Type B pancreatic cell (in vitro differentiated cells): Measurements from ENCODE around the gene ADCK1. TPM values are rescaled to one million over a fixed set of nuclear protein-coding genes. Genes with fewer than 3 reads are reported as not detected.

ENCODE experiments used
- DNase-seq: peaks from one replicate; pipeline ENCODE4 v3.0.0; 2021; ENCODE audit warnings: mixed read lengths; ENCODE audit not compliant: unreplicated experiment; ENCODE audit errors: extremely low spot score
- H3K27ac Mint-ChIP-seq: 2 replicates; pipeline ENCODE4 v1.8.0; 2021; ENCODE audit warnings: mild to moderate bottlenecking, mixed read lengths
- H3K27me3 Mint-ChIP-seq: 2 replicates; pipeline ENCODE4 v1.8.0; 2021; ENCODE audit warnings: mixed read lengths
- H3K36me3 Mint-ChIP-seq: 2 replicates; pipeline ENCODE4 v1.8.0; 2021; ENCODE audit warnings: mixed read lengths
- H3K4me1 Mint-ChIP-seq: one replicate; pipeline ENCODE4 v1.8.0; 2021; ENCODE audit warnings: mixed read lengths; ENCODE audit not compliant: unreplicated experiment
- H3K4me3 Mint-ChIP-seq: 2 replicates; pipeline ENCODE4 v1.8.0; 2021; ENCODE audit warnings: mild to moderate bottlenecking, mixed read lengths
- H3K9me3 Mint-ChIP-seq: 2 replicates; pipeline ENCODE4 v1.8.0; 2021; ENCODE audit warnings: mixed read lengths
- total RNA-seq: library from RNA; stranded (reverse); gene quantifications from 2 replicates; pipeline ENCODE4 v1.2.1, GENCODE V29; 2021; ENCODE audit warnings: low replicate concordance
- TF ChIP-seq, protein P1 (sequence below): fragments of 200-600 bp; sonication (generic); conservative IDR thresholded peaks from 2 replicates; pipeline ENCODE4 v1.5.0; 2021; ENCODE audit warnings: antibody characterized with exemption, mild to moderate bottlenecking

The ADCK1 gene
- total RNA-seq, 1 donor from 2014 or later = 9.2 TPM

DNA sequence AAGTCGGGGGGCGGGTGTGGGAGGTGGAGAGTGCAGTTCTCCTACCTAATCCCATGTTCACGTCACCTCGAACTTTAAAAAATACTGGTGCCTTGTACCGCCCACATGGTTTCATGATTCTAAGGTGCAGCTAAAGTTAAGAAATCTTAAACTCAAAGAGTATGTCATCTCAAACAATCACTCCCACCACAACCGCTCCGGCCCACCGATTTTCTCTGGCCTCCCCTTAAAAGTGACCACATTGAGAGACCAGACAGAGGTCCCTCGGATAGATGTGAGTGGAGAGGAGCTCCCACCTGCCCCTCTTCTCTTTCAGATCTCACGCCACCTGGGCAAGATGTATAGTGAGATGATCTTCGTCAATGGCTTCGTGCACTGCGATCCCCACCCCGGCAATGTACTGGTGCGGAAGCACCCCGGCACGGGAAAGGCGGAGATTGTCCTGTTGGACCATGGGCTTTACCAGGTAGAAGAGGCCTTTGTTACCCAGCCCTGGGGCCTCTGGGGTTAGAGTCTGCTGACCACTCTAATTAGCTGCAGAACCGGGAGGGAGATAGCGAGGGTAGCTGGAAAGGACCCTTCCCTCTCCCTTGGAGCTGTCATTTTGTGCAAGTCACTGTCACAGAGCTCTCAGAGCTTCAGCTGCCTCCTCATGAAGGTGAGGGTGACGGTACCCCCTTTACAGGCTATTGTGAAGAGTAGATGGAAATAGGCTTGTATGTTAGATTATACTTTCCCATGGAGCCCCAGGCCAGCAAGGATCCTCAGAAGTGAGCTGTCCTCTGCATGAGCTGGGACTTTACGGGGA, 124.4 kb downstream of the ADCK1 start:
- Mint-ChIP-seq H3K36me3 (peaks cover 14% of the 10 kb centered on the region), H3K9me3 (peaks cover 5% of the 10 kb centered on the region), H3K27me3 (peaks cover 9% of the 10 kb centered on the region), H3K4me3 (no peak overlapping the region), H3K4me1 (no peaks in the 10 kb centered on the region), H3K27ac (no peak overlapping the region)
- DNase-seq = no peak
- TF ChIP-seq, protein P1, sequence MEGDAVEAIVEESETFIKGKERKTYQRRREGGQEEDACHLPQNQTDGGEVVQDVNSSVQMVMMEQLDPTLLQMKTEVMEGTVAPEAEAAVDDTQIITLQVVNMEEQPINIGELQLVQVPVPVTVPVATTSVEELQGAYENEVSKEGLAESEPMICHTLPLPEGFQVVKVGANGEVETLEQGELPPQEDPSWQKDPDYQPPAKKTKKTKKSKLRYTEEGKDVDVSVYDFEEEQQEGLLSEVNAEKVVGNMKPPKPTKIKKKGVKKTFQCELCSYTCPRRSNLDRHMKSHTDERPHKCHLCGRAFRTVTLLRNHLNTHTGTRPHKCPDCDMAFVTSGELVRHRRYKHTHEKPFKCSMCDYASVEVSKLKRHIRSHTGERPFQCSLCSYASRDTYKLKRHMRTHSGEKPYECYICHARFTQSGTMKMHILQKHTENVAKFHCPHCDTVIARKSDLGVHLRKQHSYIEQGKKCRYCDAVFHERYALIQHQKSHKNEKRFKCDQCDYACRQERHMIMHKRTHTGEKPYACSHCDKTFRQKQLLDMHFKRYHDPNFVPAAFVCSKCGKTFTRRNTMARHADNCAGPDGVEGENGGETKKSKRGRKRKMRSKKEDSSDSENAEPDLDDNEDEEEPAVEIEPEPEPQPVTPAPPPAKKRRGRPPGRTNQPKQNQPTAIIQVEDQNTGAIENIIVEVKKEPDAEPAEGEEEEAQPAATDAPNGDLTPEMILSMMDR = no peak

DNA sequence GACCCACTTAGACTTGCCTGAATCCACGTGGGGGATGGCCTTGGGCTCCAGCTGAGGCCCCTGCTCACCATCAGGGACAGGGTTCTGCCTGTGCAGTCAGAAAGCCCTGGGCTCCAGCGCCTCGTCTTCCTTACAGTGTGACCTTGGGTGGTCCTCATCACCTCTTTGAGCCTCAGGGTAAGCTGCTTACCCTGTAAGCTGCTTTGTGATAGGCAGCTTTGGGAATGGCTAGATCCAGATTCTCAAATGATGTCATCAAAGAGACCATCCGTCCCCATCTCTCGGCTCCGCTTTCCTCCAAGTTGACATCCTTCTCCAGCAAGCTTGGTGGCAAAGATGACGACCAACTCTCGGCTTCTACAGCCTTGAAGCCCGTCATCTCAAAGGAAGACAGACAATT, 127.0 kb downstream of the ADCK1 start:
- no peak overlapping the region for H3K27ac Mint-ChIP-seq
- H3K9me3 Mint-ChIP-seq = no peaks in the 10 kb centered on the region
- TF ChIP-seq, protein P1 = no peak
- H3K36me3 Mint-ChIP-seq = peaks cover 19% of the 10 kb centered on the region
- no peak overlapping the region for H3K4me3 Mint-ChIP-seq
- peaks cover 9% of the 10 kb centered on the region for H3K27me3 Mint-ChIP-seq
- no peaks in the 10 kb centered on the region for H3K4me1 Mint-ChIP-seq
- no peak for DNase-seq

DNA sequence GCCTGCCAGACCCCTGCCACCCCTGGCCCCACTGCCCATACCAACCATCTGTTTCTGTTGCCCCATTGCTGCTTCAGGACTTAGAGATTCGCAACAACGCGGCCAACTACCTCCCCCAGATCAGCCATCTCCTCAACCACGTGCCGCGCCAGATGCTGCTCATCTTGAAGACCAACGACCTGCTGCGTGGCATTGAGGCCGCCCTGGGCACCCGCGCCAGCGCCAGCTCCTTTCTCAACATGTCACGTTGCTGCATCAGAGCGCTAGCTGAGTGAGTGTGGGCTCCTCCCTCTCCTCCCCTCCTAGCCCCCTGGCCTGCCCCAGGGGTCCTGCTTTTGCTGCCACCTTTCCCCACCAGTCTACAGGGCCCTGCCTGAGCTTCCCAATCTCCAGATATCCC, 131.5 kb downstream of the ADCK1 start:
- H3K9me3 Mint-ChIP-seq = peaks cover 3% of the 10 kb centered on the region
- H3K4me1 Mint-ChIP-seq = no peaks in the 10 kb centered on the region
- H3K36me3 Mint-ChIP-seq = peaks cover 41% of the 10 kb centered on the region
- TF ChIP-seq, protein P1 = no peak
- H3K27ac Mint-ChIP-seq = no peak overlapping the region
- H3K4me3 Mint-ChIP-seq = no peak overlapping the region
- DNase-seq = no peak
- no peaks in the 10 kb centered on the region for H3K27me3 Mint-ChIP-seq

DNA sequence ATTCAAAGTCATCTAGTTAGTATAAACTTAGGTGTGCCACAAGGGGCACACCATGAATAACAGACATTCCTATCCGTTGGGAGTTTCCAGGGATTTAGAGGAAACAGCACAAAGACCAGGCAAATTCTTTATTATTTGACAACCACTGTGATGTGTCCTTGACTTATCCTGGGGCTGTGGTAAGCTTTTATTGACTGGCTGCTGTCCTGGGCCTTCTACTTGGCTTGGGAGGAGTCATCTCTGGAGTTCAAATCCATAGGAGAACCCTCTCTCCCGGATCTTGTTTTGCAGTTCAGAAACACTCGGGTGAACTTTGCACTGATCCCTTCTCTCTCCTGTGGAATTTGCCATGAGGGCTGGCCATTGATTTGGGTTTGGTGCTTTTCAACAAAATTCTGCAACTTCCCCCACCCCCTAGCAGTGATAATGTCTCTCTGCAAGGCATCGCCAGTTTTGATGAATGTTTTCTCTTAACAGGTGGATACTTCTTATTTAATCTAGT, 136.3 kb downstream of the ADCK1 start:
- Mint-ChIP-seq H3K27me3 (no peaks in the 10 kb centered on the region), H3K27ac (no peak overlapping the region), H3K4me1 (no peaks in the 10 kb centered on the region)

DNA sequence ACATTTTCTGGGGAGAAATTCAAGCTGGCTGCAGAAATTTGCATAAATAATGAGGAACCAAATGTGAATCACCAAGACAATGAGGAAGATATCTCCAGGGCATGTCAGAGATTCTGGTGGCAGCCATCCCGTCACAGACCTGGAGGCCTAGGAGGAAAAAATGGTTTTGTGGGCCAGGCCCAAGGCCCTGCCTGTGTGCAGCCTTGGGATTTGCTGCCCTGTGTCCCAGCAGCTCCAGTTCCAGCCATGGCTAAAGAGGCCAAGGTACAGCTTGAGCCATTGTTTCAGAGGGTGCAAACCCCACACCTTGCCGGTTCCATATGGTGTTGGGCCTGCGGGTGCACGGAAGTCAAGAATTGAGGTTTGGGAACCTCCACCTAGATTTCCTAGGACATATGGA, 147.5 kb downstream of the ADCK1 start:
- TF ChIP-seq, protein P1 = no peak
- Mint-ChIP-seq H3K36me3 (no peaks in the 10 kb centered on the region), H3K4me1 (no peaks in the 10 kb centered on the region), H3K4me3 (no peak overlapping the region), H3K9me3 (peaks cover 5% of the 10 kb centered on the region), H3K27me3 (peaks cover 4% of the 10 kb centered on the region), H3K27ac (no peak overlapping the region)
- DNase-seq = no peak

More for the DNA sequence above, 136.3 kb downstream of the ADCK1 start:
- H3K9me3 Mint-ChIP-seq = peaks cover 5% of the 10 kb centered on the region
- TF ChIP-seq, protein P1 = no peak
- H3K4me3 Mint-ChIP-seq = no peak overlapping the region
- peaks cover 22% of the 10 kb centered on the region for H3K36me3 Mint-ChIP-seq
- DNase-seq = no peak
